ENCODE results near the gene DPYSL3.

GRCh38 chr5:147407094-147407681 lies 102.7 kb downstream of the DPYSL3 start:
- TF ChIP-seq POLR2A (IDR thresholded peaks at IDR 0.05) (no peak), CTCF (IDR thresholded peaks at IDR 0.05) (no peak)
